Neuron (in vitro differentiated cells): ENCODE measurements around the gene THSD4.

Experiments used
- H2AFZ ChIP-seq: one replicate; pipeline ENCODE4 v1.6.1; 2013; ENCODE audit warnings: low read depth, mild to moderate bottlenecking, inconsistent platforms, low read length, moderate library complexity
- H3K27me3 ChIP-seq: one replicate; pipeline ENCODE4 v1.6.1; 2013; ENCODE audit warnings: low read length; ENCODE audit not compliant: insufficient read depth
- H3K36me3 ChIP-seq: one replicate; pipeline ENCODE4 v1.6.1; 2013; ENCODE audit warnings: low read length; ENCODE audit not compliant: insufficient read depth
- H3K4me1 ChIP-seq: one replicate; pipeline ENCODE4 v1.6.1; 2013; ENCODE audit warnings: low read length; ENCODE audit not compliant: insufficient read depth
- H3K4me3 ChIP-seq: 2 replicates; pipeline ENCODE4 v1.5.1; 2013; ENCODE audit warnings: mild to moderate bottlenecking, low read length, moderate library complexity
- H3K9me3 ChIP-seq: one replicate; pipeline ENCODE4 v1.6.1; 2013; ENCODE audit warnings: low read length

THSD4 gene

GRCh38 chr15:71545223-71545760 is 430.0 kb downstream of the THSD4 start:
- H3K4me1 ChIP-seq: peaks cover 14% of the 10 kb centered on the region
- no peak overlapping the region for H2AFZ ChIP-seq
- H3K9me3 ChIP-seq: no peaks in the 10 kb centered on the region
- H3K27me3 ChIP-seq: no peaks in the 10 kb centered on the region
- no peaks in the 10 kb centered on the region for H3K36me3 ChIP-seq
- no peak overlapping the region for H3K4me3 ChIP-seq

GRCh38 chr15:71545923-71546322 is 430.7 kb downstream of the THSD4 start:
- H3K27me3 ChIP-seq: no peaks in the 10 kb centered on the region
- no peak overlapping the region for H2AFZ ChIP-seq
- no peaks in the 10 kb centered on the region for H3K9me3 ChIP-seq
- H3K4me3 ChIP-seq: no peak overlapping the region
- peaks cover 14% of the 10 kb centered on the region for H3K4me1 ChIP-seq
- H3K36me3 ChIP-seq: no peaks in the 10 kb centered on the region

GRCh38 chr15:71547011-71547410 is 431.7 kb downstream of the THSD4 start:
- H3K4me3 ChIP-seq: no peak overlapping the region

GRCh38 chr15:71548401-71548807 is 433.1 kb downstream of the THSD4 start:
- Histone ChIP-seq H2AFZ (peak overlapping the region; percentile 31), H3K36me3 (no peaks in the 10 kb centered on the region), H3K9me3 (no peaks in the 10 kb centered on the region), H3K4me3 (no peak overlapping the region), H3K4me1 (peaks cover 16% of the 10 kb centered on the region), H3K27me3 (no peaks in the 10 kb centered on the region)

More at GRCh38 chr15:71547011-71547410, 431.7 kb downstream of the THSD4 start:
- H3K27me3 ChIP-seq: no peaks in the 10 kb centered on the region
- no peaks in the 10 kb centered on the region for H3K36me3 ChIP-seq
- no peak overlapping the region for H2AFZ ChIP-seq
- no peaks in the 10 kb centered on the region for H3K9me3 ChIP-seq
- peaks cover 16% of the 10 kb centered on the region for H3K4me1 ChIP-seq

GRCh38 chr15:71549091-71549490 is 433.8 kb downstream of the THSD4 start:
- no peak overlapping the region for H2AFZ ChIP-seq
- peaks cover 16% of the 10 kb centered on the region for H3K4me1 ChIP-seq
- H3K27me3 ChIP-seq: no peaks in the 10 kb centered on the region
- no peak overlapping the region for H3K4me3 ChIP-seq
- H3K36me3 ChIP-seq: no peaks in the 10 kb centered on the region
- H3K9me3 ChIP-seq: no peaks in the 10 kb centered on the region

- Histone ChIP-seq H3K4me3 (no peak overlapping the region), H2AFZ (no peak overlapping the region), H3K4me1 (peaks cover 16% of the 10 kb centered on the region), H3K9me3 (no peaks in the 10 kb centered on the region), H3K27me3 (no peaks in the 10 kb centered on the region), H3K36me3 (no peaks in the 10 kb centered on the region)
These were observed 434.4 kb downstream of the THSD4 start for GRCh38 chr15:71549697-71550096.

- H3K27me3 ChIP-seq: no peaks in the 10 kb centered on the region
- no peaks in the 10 kb centered on the region for H3K36me3 ChIP-seq
- H3K4me3 ChIP-seq: no peak overlapping the region
- H2AFZ ChIP-seq: no peak overlapping the region
- no peaks in the 10 kb centered on the region for H3K9me3 ChIP-seq
- peaks cover 16% of the 10 kb centered on the region for H3K4me1 ChIP-seq
These were observed 436.3 kb downstream of the THSD4 start for GRCh38 chr15:71551566-71551965.

GRCh38 chr15:71559098-71559497 is 443.8 kb downstream of the THSD4 start:
- H3K9me3 ChIP-seq: no peaks in the 10 kb centered on the region
- no peaks in the 10 kb centered on the region for H3K36me3 ChIP-seq
- no peaks in the 10 kb centered on the region for H3K4me1 ChIP-seq
- H3K27me3 ChIP-seq: no peaks in the 10 kb centered on the region
- no peak overlapping the region for H2AFZ ChIP-seq
- no peak overlapping the region for H3K4me3 ChIP-seq

- Histone ChIP-seq H3K4me3 (no peak overlapping the region), H3K27me3 (no peaks in the 10 kb centered on the region), H3K9me3 (no peaks in the 10 kb centered on the region), H3K36me3 (no peaks in the 10 kb centered on the region), H2AFZ (no peak overlapping the region), H3K4me1 (no peaks in the 10 kb centered on the region)
These were observed 444.3 kb downstream of the THSD4 start for GRCh38 chr15:71559616-71560015.

- Histone ChIP-seq H3K9me3 (no peaks in the 10 kb centered on the region), H3K36me3 (no peaks in the 10 kb centered on the region), H3K27me3 (no peaks in the 10 kb centered on the region), H2AFZ (no peak overlapping the region), H3K4me1 (no peaks in the 10 kb centered on the region), H3K4me3 (no peak overlapping the region)
These were observed 447.0 kb downstream of the THSD4 start for GRCh38 chr15:71562251-71562650.

- Histone ChIP-seq H3K4me3 (no peak overlapping the region), H3K4me1 (no peaks in the 10 kb centered on the region), H3K27me3 (no peaks in the 10 kb centered on the region), H3K9me3 (no peaks in the 10 kb centered on the region), H2AFZ (no peak overlapping the region), H3K36me3 (no peaks in the 10 kb centered on the region)
These were observed 448.9 kb downstream of the THSD4 start for GRCh38 chr15:71564217-71564616.

GRCh38 chr15:71565006-71565405 is 449.7 kb downstream of the THSD4 start:
- no peaks in the 10 kb centered on the region for H3K36me3 ChIP-seq
- H3K27me3 ChIP-seq: no peaks in the 10 kb centered on the region
- no peak overlapping the region for H2AFZ ChIP-seq
- no peaks in the 10 kb centered on the region for H3K9me3 ChIP-seq
- no peak overlapping the region for H3K4me3 ChIP-seq
- no peaks in the 10 kb centered on the region for H3K4me1 ChIP-seq

- H3K27me3 ChIP-seq: no peaks in the 10 kb centered on the region
- H3K9me3 ChIP-seq: no peaks in the 10 kb centered on the region
- no peaks in the 10 kb centered on the region for H3K36me3 ChIP-seq
- no peaks in the 10 kb centered on the region for H3K4me1 ChIP-seq
- no peak overlapping the region for H3K4me3 ChIP-seq
- no peak overlapping the region for H2AFZ ChIP-seq
These were observed 450.4 kb downstream of the THSD4 start for GRCh38 chr15:71565631-71566160.

- Histone ChIP-seq H2AFZ (no peak overlapping the region), H3K4me1 (no peaks in the 10 kb centered on the region), H3K27me3 (no peaks in the 10 kb centered on the region), H3K36me3 (no peaks in the 10 kb centered on the region), H3K4me3 (no peak overlapping the region), H3K9me3 (no peaks in the 10 kb centered on the region)
These were observed 451.0 kb downstream of the THSD4 start for GRCh38 chr15:71566226-71566625.
